Fibroblast of lung (primary cell): Measurements from ENCODE around the gene MBD5.

Source experiments
- CTCF ChIP-seq, 2 donors: IDR thresholded peaks in 1 of 2; conservative IDR thresholded peaks in 1 of 2; 1 replicate in 1 of 2; 2 replicates in 1 of 2; pipeline ENCODE4 v1.5.1; 2011 to 2012; ENCODE audit warnings: low read length in 2 of 2, control low read depth in 1 of 2, inconsistent platforms in 1 of 2, low read depth in 1 of 2, mild to moderate bottlenecking in 1 of 2
- EZH2 ChIP-seq: IDR thresholded peaks from 2 replicates; pipeline ENCODE4 v1.5.1; 2012; ENCODE audit warnings: low read length, control low read depth, mild to moderate bottlenecking; ENCODE audit errors: missing control alignments

- TF ChIP-seq CTCF (conservative IDR thresholded peaks at IDR 0.05 in 1 of 2, IDR thresholded peaks at IDR 0.05 in 1 of 2; ENCODE audit: low read depth in 1 of 2, low read length in 2 of 2), result no peak
- TF ChIP-seq EZH2, result no peak
Measured at GRCh38 chr2:148258124-148258523, 237.2 kb downstream of the MBD5 start.
